HG03354 (cell line): ENCODE data around the gene EPG5.
"Not testable (repeated sequence)": the region's sequence is repeated elsewhere in the genome, so short reads cannot be mapped to it uniquely, and the experiment has no call there.

ENCODE experiments used
- ATAC-seq: cut with Tn5 transposase; IDR thresholded peaks from one replicate; pipeline ENCODE4 v1.9.1; 2021; ENCODE audit warnings: mild to moderate bottlenecking; ENCODE audit not compliant: unreplicated experiment, poor library complexity, severe bottlenecking

The EPG5 gene

DNA sequence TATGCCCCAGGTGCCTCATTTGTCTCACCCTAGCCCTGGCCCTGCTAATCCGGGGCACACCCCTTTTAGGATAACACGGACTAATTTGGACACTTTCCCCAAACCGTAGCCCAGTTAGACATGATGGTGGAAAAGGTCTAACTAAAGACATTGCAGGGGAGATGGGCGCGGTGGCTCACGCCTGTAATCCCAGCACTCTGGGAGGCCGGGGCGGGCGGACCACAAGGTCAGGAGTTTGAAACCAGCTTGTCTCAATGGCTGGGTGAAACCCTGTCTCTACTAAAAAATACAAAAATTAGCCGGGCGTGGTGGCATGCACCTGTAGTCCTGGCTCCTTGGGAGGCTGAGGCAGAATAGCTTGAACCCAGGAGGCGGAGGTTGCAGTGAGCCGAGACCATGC is 118.5 kb downstream of the EPG5 start:
- not testable (repeated sequence) for ATAC-seq

DNA sequence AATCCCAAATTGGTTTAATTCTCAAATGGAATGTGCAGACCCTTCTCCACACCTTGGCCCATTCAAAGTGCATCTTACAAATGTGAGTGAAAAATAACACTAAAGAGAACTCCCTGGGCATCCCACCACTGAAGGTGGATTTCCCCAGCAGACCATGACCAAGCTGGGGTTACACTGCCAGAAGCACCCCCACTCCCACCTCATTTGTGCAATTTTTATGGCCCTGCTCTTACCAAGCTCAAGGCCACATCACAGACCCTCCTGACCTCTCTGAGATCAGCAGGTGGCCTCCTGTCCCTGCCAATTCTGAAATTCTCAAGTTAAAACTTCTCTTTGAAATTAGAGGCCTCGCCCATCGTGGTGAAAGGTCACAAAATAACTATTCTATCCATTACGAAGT is 120.0 kb downstream of the EPG5 start:
- ATAC-seq = no peak

DNA sequence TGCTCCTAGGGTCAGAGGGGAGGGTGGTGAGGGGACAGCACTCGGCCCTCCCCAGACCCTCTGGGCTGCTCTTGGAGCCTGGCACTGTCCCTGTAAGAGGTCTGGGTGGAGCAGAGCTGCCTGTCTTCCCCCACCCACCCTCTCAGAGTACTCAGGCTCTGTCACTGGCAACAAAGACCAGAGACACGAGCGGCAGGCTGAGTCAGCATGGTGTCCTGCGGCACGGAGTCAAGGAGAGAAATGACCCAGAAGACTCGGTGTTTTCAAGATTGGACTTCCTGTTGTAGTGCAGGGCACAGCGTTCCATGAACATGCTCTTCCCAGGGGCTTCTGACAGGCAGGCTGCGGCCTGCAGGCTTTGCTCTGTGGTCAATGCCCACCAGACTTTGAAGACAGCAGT is 121.7 kb downstream of the EPG5 start:
- ATAC-seq = no peak

DNA sequence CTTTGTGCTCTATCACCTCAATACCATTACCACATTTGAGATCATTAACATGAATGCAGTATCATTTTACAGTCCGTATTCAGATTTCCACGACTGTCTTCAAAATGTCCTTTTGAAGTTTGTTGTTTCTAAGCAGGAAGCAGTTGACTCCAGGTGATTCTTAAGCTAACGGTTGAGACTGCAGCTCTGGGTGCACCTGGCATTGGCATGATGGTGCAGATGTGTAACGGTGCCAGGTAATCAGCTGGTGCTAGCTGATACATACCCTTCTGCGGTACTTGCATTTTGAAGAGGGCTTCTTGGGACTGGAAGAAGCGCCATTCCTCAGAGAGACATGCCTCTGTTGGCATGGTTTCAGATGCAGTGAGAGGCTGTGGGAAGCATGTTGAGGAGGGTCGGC is 122.2 kb downstream of the EPG5 start:
- ATAC-seq = no peak

DNA sequence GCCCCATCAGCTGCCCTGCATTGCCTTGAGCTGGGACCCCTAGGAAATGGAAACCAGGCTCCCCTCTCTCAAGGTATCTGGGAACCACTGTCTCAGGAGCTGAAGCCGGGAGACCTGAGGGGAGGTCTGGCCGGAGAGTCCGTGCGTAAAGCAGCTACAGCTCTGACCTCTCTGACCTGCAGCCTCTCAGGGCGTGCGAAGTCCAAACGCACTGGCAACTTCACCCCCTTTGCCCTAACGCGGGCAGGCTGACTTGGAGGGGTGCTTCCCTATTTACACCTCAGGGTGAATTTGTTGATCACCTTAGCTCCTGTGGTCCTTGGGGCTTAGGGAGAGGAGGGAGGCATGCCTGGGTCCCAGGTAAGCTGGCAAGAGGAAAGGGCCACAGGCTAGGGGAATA is 124.1 kb downstream of the EPG5 start:
- no peak for ATAC-seq

GRCh38 chr18:45841765-45842442 is 125.2 kb downstream of the EPG5 start:
- no peak for ATAC-seq

- no peak for ATAC-seq
Measured at GRCh38 chr18:45841060-45841764, 125.9 kb downstream of the EPG5 start.

- ATAC-seq = peak; percentile 54
Measured at GRCh38 chr18:45839414-45840395, 127.4 kb downstream of the EPG5 start.

- no peak for ATAC-seq
Measured at GRCh38 chr18:45838302-45839070, 128.6 kb downstream of the EPG5 start.

DNA sequence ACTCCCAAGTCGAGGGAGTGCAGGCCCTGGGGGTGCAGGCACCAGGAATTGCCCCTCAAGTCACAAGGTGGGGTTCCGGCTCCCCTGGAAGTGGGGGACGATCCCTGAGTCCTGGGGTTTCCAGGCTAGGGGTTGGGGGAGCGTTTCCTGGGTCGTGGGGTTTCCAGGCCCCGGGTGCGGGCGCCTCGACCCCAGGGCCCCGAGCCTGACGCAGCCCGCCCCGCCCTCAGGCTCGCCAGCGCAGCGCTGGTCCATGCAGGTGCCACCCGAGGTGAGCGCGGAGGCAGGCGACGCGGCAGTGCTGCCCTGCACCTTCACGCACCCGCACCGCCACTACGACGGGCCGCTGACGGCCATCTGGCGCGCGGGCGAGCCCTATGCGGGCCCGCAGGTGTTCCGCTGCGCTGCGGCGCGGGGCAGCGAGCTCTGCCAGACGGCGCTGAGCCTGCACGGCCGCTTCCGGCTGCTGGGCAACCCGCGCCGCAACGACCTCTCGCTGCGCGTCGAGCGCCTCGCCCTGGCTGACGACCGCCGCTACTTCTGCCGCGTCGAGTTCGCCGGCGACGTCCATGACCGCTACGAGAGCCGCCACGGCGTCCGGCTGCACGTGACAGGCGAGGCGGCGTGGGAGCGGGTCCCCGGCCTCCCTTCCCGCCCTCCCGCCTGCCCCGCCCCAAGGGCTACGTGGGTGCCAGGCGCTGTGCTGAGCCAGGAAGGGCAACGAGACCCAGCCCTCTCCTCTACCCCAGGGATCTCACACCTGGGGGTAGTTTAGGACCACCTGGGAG is 129.7 kb downstream of the EPG5 start:
- peak; percentile 66 for ATAC-seq

DNA sequence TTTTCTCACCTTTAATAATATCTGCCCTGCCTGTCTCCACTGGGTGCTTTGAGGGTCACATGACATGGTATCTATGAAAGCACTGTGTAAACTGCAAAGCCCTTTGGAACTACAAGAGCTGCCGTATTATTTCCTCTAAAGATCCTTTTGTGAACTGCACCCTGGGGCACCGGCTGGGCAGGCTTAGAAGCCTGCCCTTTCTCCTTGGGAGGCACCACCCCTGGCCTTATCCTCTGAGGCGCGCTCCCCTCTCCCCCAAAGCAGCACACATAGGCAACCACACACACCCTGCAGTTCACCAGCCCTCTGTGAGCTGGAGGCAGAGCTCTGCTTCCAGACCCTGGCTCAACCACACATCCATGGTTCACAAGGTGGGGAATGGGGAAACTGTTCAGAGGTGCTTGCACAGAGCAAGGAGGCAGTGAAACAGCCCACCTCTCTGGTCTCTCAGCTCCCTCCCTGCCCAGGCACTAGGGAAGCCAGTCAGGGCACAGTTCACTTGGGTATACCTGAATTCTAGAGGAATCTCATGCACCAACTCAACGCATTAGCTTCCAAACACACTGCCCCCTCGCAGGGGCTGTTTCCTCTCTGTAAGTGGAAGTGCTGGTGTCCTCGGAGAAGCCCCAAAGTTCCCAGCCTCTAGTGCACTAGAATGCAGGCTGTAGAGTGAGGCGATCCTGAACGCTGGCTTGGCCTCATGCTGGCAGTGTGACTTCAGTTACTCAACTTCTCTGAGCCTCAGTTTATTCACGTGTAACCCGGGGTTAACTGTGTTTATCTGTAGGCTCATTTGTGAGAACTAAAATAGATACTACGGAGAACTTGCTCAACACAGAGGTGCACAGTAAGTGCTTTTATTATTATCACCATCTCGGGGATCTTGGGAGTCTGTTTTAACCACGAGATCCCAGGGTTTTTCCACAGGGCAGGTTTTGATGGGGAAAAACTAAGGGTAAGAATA is 130.6 kb downstream of the EPG5 start:
- ATAC-seq = no peak

DNA sequence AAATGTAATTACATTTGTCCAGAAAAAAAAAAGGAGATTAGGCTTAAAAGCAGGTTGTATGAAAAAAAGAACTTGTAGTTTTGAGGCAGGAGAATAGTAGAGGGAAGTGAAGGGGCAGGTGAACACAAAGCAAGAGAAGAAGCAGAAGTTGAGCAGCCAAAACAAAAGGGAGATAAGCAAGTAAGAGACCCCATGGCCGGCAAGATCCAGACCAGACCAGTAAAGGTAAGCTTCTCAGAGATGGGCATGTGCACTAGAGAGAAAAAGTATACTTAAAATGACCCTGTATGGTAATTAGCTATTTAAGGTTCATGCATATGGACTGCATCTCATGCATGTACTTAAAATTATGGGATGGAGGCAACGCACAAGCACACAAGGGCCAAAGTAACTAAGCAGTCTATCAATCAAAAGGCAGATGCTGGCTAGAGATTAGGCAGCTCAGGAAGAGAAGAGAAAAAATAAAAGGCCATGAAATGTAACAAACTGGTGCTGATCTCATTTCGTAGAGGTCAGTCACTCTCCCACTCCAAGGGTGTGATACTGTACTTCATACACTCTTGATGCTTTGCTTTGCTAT is 132.0 kb downstream of the EPG5 start:
- no peak for ATAC-seq

DNA sequence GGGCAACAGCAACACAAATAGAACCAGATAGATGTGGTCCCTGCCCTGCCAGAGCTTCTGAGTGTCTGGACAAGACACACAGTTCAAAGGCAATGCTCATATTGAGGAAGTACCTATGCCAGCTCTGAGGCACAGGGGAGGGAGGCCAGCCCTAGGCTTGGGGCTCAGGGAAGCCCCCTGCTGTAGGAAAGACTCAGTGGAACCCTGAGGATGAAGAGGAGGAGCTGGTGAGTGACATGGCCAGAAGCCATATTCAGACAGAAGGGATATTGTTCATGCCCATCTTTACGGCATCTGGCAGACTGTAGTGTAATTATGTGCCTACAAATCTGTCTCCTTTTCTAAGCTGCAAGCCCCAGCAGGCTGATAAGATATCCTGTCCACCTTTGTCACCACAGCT is 132.8 kb downstream of the EPG5 start:
- no peak for ATAC-seq

- ATAC-seq = no peak
Measured at GRCh38 chr18:45833846-45834245, 133.3 kb downstream of the EPG5 start.

DNA sequence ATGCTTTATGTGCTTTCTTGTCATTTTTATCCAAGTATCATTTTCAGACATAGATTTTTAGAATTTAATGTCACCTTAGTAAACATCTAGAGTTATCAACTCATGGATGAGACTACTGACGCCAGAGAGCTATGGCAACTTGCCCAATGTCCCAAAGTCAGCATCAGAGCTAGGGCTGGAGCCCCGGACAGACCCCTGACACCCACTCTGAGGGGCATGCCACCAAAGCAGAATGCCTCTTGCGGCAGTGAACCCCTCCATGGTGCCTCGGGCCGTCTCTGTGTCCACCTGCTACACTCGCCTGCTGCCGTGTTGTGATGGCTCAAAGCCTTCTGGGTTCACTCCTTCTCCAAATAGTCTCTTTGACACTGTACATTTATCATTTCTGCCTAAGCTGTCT is 136.2 kb downstream of the EPG5 start:
- no peak for ATAC-seq

DNA sequence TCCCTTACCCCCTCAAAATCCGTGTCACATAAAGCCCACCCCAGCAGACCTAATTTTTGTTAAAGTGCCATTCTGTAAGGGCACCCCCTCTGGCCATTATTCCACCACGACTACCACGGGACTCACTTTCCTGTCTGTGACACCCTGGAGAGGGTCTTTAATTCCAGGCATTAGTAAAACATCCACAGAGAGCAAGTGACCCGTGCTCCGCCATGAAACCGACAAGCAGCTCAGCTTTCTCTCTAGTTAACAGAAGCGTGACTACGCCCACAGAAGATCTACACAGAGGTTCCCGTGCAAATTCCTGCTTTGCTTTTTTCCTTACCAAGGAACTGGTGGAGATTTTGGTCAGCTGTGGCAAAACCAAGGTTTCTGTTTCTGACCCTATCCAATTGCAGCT is 137.3 kb downstream of the EPG5 start:
- ATAC-seq = no peak

- ATAC-seq = no peak
Measured at GRCh38 chr18:45828917-45829811, 138.0 kb downstream of the EPG5 start.
